ENCODE data around the gene CNIH3. TPM values are rescaled to one million over a fixed set of nuclear protein-coding genes. Genes with fewer than 3 reads are reported as not detected.

Gene CNIH3
- total RNA-seq, 1 experiment from 2014 or later, result 2.1 TPM

DNA sequence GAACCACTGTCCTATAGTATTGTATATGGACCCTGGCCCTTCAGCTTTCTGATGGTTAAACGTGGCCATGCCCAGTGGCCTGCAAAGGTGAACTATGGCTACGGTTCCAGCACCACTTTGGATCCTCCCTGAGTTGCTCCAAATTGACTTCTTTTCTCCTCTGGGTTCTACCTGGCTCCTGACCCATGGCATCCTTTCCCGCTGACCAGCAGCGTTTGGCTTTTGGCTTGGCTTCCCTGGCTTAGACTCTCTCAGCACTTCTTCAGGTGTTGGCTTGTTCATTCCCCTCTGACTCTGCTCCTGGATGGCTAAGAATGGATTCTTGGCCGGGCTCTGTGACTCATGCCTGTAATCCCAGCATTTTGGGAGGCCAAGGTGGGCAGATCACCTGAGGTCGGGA lies 152.9 kb downstream of the CNIH3 start:
- Mint-ChIP-seq H3K27ac (ENCODE audit: unreplicated experiment) (no peak overlapping the region), H3K9me3 (ENCODE audit: low read depth, unreplicated experiment) (no peaks in the 10 kb centered on the region), H3K4me3 (ENCODE audit: low read depth, unreplicated experiment) (no peak overlapping the region), H3K4me1 (ENCODE audit: low read depth, unreplicated experiment) (no peaks in the 10 kb centered on the region), H3K36me3 (ENCODE audit: insufficient read depth, unreplicated experiment) (no peaks in the 10 kb centered on the region), H3K27me3 (ENCODE audit: unreplicated experiment) (peaks cover 94% of the 10 kb centered on the region)
- BruUV-seq (replicated peaks), result no TSS peak
- TF ChIP-seq, protein P1, sequence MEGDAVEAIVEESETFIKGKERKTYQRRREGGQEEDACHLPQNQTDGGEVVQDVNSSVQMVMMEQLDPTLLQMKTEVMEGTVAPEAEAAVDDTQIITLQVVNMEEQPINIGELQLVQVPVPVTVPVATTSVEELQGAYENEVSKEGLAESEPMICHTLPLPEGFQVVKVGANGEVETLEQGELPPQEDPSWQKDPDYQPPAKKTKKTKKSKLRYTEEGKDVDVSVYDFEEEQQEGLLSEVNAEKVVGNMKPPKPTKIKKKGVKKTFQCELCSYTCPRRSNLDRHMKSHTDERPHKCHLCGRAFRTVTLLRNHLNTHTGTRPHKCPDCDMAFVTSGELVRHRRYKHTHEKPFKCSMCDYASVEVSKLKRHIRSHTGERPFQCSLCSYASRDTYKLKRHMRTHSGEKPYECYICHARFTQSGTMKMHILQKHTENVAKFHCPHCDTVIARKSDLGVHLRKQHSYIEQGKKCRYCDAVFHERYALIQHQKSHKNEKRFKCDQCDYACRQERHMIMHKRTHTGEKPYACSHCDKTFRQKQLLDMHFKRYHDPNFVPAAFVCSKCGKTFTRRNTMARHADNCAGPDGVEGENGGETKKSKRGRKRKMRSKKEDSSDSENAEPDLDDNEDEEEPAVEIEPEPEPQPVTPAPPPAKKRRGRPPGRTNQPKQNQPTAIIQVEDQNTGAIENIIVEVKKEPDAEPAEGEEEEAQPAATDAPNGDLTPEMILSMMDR (IDR thresholded peaks at IDR 0.05; ENCODE audit: unreplicated experiment), result no peak
- intact Hi-C loops (cut with micrococcal nuclease; ENCODE audit: unreplicated experiment), result no loop called here
- DNase-seq, result no peak
- CTCF ChIA-PET, result no interaction called here

DNA sequence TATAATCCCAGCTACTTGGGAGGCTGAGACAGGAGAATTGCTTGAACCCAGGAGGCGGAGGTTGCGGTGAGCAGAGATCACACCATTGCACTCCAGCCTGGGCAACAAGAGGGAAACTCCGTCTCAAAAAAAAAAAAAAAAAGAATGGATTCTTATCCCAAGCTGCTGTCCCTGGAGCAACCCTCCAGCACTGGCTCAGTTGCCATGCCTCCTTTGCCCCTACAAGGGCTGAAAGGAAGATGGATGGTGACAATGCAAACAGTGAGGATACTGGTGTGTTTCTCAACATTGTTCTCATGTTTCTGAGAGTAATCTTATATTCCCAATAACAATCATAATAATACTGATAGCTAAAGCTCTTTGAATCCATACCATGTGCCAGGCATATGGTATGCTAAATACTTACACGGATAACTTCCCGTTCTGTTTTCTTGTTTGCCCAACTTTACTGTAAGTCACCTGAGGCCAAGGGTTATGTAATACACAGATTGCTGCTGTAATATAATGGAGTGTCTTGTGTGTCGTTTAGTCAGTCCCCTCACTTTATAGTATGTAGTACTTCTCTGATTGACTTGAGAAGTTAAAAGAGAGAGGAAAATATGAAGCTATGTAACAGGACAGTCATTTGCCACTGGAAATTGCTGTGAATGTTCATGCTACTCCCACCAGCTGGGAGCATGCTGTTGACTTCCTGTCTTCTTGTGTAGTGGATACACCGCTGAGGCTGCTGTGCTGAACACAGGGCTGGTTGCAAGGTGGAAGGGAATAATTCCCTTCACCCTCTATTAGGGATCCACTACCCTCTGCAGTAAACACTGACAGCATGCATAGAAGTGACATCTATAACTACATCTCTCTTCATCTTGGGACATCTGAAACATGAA lies 153.6 kb downstream of the CNIH3 start:
- no peak for DNase-seq
- H3K4me3 Mint-ChIP-seq (ENCODE audit: low read depth, unreplicated experiment), result no peak overlapping the region
- no peak overlapping the region for H3K27ac Mint-ChIP-seq (ENCODE audit: unreplicated experiment)
- H3K4me1 Mint-ChIP-seq (ENCODE audit: low read depth, unreplicated experiment), result no peaks in the 10 kb centered on the region
- TF ChIP-seq, protein P1 (IDR thresholded peaks at IDR 0.05; ENCODE audit: unreplicated experiment), result no peak
- CTCF ChIA-PET, result no interaction called here
- peaks cover 100% of the 10 kb centered on the region for H3K27me3 Mint-ChIP-seq (ENCODE audit: unreplicated experiment)
- intact Hi-C loops (cut with micrococcal nuclease; ENCODE audit: unreplicated experiment), result no loop called here
- no peaks in the 10 kb centered on the region for H3K36me3 Mint-ChIP-seq (ENCODE audit: insufficient read depth, unreplicated experiment)
- no TSS peak for BruUV-seq (replicated peaks)
- H3K9me3 Mint-ChIP-seq (ENCODE audit: low read depth, unreplicated experiment), result no peaks in the 10 kb centered on the region

DNA sequence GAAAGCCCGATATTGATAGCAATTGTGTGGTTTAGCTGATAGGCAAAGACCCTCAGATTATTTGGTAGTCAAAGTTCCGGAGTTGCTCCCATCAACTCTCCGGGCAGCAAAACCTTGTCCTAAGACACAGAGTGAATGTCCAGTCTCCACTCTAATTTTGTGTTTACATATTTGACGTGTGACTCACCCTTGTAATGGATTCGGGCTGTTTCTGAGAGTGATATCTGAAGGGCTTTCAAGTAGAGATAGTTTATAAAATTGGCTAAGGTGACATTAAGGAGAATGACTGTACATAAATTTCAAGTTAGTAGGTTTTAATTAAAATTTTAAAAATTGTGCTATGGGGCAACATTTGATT lies 154.2 kb downstream of the CNIH3 start:
- CTCF ChIA-PET, result no interaction called here
- Mint-ChIP-seq H3K27me3 (ENCODE audit: unreplicated experiment) (peaks cover 97% of the 10 kb centered on the region), H3K27ac (ENCODE audit: unreplicated experiment) (no peak overlapping the region), H3K4me3 (ENCODE audit: low read depth, unreplicated experiment) (no peak overlapping the region), H3K4me1 (ENCODE audit: low read depth, unreplicated experiment) (no peaks in the 10 kb centered on the region), H3K9me3 (ENCODE audit: low read depth, unreplicated experiment) (no peaks in the 10 kb centered on the region), H3K36me3 (ENCODE audit: insufficient read depth, unreplicated experiment) (no peaks in the 10 kb centered on the region)
- TF ChIP-seq, protein P1 (IDR thresholded peaks at IDR 0.05; ENCODE audit: unreplicated experiment), result no peak
- BruUV-seq (replicated peaks), result no TSS peak
- DNase-seq, result no peak
- intact Hi-C loops (cut with micrococcal nuclease; ENCODE audit: unreplicated experiment), result no loop called here

DNA sequence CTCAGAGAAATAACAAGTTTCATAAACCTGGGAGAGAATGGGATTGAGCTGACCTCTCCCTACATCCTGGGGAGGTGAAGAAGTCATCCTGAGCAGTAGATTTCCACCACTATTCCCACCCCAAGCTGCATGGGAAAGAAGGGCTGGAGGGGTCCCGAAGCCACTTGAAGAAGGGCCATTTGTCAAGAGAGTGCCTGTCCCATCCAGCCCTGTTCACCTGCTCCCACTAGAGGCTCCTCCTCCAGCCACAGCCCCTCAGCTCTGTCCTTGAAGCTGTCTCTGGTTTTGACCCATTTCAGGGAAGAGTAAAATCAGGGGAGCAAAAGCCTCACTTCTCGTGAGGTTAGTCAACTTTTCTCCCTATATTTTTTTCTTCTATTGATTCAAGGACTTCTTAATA lies 157.5 kb downstream of the CNIH3 start:
- no peaks in the 10 kb centered on the region for H3K36me3 Mint-ChIP-seq (ENCODE audit: insufficient read depth, unreplicated experiment)
- intact Hi-C loops (cut with micrococcal nuclease; ENCODE audit: unreplicated experiment), result no loop called here
- DNase-seq, result no peak
- H3K4me3 Mint-ChIP-seq (ENCODE audit: low read depth, unreplicated experiment), result no peak overlapping the region
- CTCF ChIA-PET, result no interaction called here
- no peak overlapping the region for H3K27ac Mint-ChIP-seq (ENCODE audit: unreplicated experiment)
- H3K9me3 Mint-ChIP-seq (ENCODE audit: low read depth, unreplicated experiment), result no peaks in the 10 kb centered on the region
- no peaks in the 10 kb centered on the region for H3K4me1 Mint-ChIP-seq (ENCODE audit: low read depth, unreplicated experiment)
- TF ChIP-seq, protein P1 (IDR thresholded peaks at IDR 0.05; ENCODE audit: unreplicated experiment), result no peak
- peaks cover 64% of the 10 kb centered on the region for H3K27me3 Mint-ChIP-seq (ENCODE audit: unreplicated experiment)
- BruUV-seq (replicated peaks), result no TSS peak
